HEK293 (cell line): ENCODE results near the gene CPEB3.

Source experiments
- CTCF ChIA-PET: fragments of 350-600 bp; formaldehyde crosslinking; extraction: SDS; loops from one replicate; lab custom pipeline; 2021; ENCODE audit warnings: antibody characterized with exemption; lab: Yijun Ruan, JAX
- POLR2A ChIA-PET: fragments of 300-600 bp; formaldehyde crosslinking; extraction: SDS; loops from one replicate; lab custom pipeline; 2020; ENCODE audit warnings: antibody characterized with exemption, inconsistent platforms; lab: Yijun Ruan, JAX
- H3K27ac ChIP-seq: fragments of 200-500 bp; sonication (Bioruptor generic); 2 replicates; pipeline ENCODE4 v1.5.1; 2014; ENCODE audit warnings: low read depth, low read length, control low read depth, inconsistent platforms; ENCODE audit errors: extremely low read depth
- H3K36me3 ChIP-seq, 2 experiments: fragments of 200-500 bp in 1 of 2; sonication (Bioruptor generic) in 1 of 2; 1 replicate in 1 of 2; 2 replicates in 1 of 2; pipeline ENCODE4 v1.5.1; 2014 to 2017; ENCODE audit warnings: inconsistent platforms in 2 of 2, low read length in 2 of 2; ENCODE audit not compliant: control insufficient read depth in 2 of 2, insufficient read depth in 1 of 2
- H3K4me1 ChIP-seq: fragments of 200-500 bp; sonication (Bioruptor generic); 2 replicates; pipeline ENCODE4 v1.5.1; 2014; ENCODE audit warnings: mild to moderate bottlenecking, low read length, inconsistent platforms; ENCODE audit not compliant: control insufficient read depth, insufficient read depth
- H3K4me3 ChIP-seq: 2 replicates; pipeline ENCODE4 v1.5.1; 2011; ENCODE audit warnings: low read depth, mild to moderate bottlenecking, control low read depth, low read length, moderate library complexity
- H3K9me3 ChIP-seq: fragments of 200-500 bp; sonication (Bioruptor generic); 2 replicates; pipeline ENCODE4 v1.5.1; 2014; ENCODE audit warnings: low read depth, low read length, inconsistent platforms; ENCODE audit not compliant: control insufficient read depth, insufficient read depth
- BCL11A ChIP-seq: fragments of 450-650 bp; formaldehyde crosslinking; IDR thresholded peaks from 2 replicates; pipeline ENCODE4 v1.5.1; 2016; ENCODE audit warnings: low read depth, missing biosample characterization, missing genetic modification characterization
- HOXA7 ChIP-seq: sonication (generic); formaldehyde crosslinking; IDR thresholded peaks from 2 replicates; pipeline ENCODE4 v1.8.1; 2022; ENCODE audit warnings: missing genetic modification reagents, borderline replicate concordance
- IKZF3 ChIP-seq: fragments of 450-650 bp; IDR thresholded peaks from 2 replicates; pipeline ENCODE4 v1.5.0; 2018; ENCODE audit warnings: missing biosample characterization, mild to moderate bottlenecking, missing genetic modification characterization, moderate library complexity
- KLF16 ChIP-seq: fragments of 450-650 bp; formaldehyde crosslinking; IDR thresholded peaks from 2 replicates; pipeline ENCODE4 v1.5.1; 2017; ENCODE audit warnings: missing biosample characterization, missing genetic modification characterization
- ZBTB10 ChIP-seq: fragments of 450-650 bp; formaldehyde crosslinking; IDR thresholded peaks from 2 replicates; pipeline ENCODE4 v1.5.1; 2016; ENCODE audit warnings: missing biosample characterization, missing genetic modification characterization
- ZBTB7A ChIP-seq: fragments of 450-650 bp; formaldehyde crosslinking; IDR thresholded peaks from 2 replicates; pipeline ENCODE4 v1.5.1; 2016; ENCODE audit warnings: low read depth, missing biosample characterization, missing genetic modification characterization
- ZBTB8A ChIP-seq: fragments of 450-650 bp; formaldehyde crosslinking; IDR thresholded peaks from 2 replicates; pipeline ENCODE4 v1.5.1; 2016; ENCODE audit warnings: missing biosample characterization, missing genetic modification characterization
- ZFP3 ChIP-seq: fragments of 450-650 bp; formaldehyde crosslinking; IDR thresholded peaks from 2 replicates; pipeline ENCODE4 v1.5.1; 2016; ENCODE audit warnings: low read depth, missing biosample characterization, missing genetic modification characterization
- ZFP37 ChIP-seq: fragments of 450-650 bp; formaldehyde crosslinking; IDR thresholded peaks from 2 replicates; pipeline ENCODE4 v1.5.1; 2016; ENCODE audit warnings: missing biosample characterization, missing genetic modification characterization
- ZNF133 ChIP-seq: fragments of 450-650 bp; formaldehyde crosslinking; IDR thresholded peaks from 2 replicates; pipeline ENCODE4 v1.5.1; 2016; ENCODE audit warnings: missing biosample characterization, missing genetic modification characterization
- ZNF2 ChIP-seq: fragments of 450-650 bp; formaldehyde crosslinking; IDR thresholded peaks from 2 replicates; pipeline ENCODE4 v1.5.1; 2016; ENCODE audit warnings: missing biosample characterization, missing genetic modification characterization
- ZNF335 ChIP-seq: fragments of 450-650 bp; formaldehyde crosslinking; conservative IDR thresholded peaks from 2 replicates; pipeline ENCODE4 v1.5.1; 2016; ENCODE audit warnings: missing biosample characterization, missing genetic modification characterization
- ZNF404 ChIP-seq: fragments of 450-650 bp; formaldehyde crosslinking; IDR thresholded peaks from 2 replicates; pipeline ENCODE4 v1.5.1; 2017; ENCODE audit warnings: missing biosample characterization, missing genetic modification characterization
- ZNF426 ChIP-seq: fragments of 450-650 bp; formaldehyde crosslinking; IDR thresholded peaks from 2 replicates; pipeline ENCODE4 v1.5.1; 2017; ENCODE audit warnings: missing biosample characterization, missing genetic modification characterization, mild to moderate bottlenecking, inconsistent platforms, moderate library complexity
- ZNF449 ChIP-seq: fragments of 450-650 bp; formaldehyde crosslinking; IDR thresholded peaks from 2 replicates; pipeline ENCODE4 v1.5.1; 2017; ENCODE audit warnings: missing biosample characterization, mild to moderate bottlenecking, missing genetic modification characterization, moderate library complexity
- ZNF501 ChIP-seq: fragments of 450-650 bp; formaldehyde crosslinking; IDR thresholded peaks from 2 replicates; pipeline ENCODE4 v1.5.1; 2016; ENCODE audit warnings: missing biosample characterization, missing genetic modification characterization
- ZNF510 ChIP-seq: fragments of 450-650 bp; formaldehyde crosslinking; IDR thresholded peaks from 2 replicates; pipeline ENCODE4 v1.5.1; 2018; ENCODE audit warnings: mild to moderate bottlenecking, missing genetic modification characterization, missing biosample characterization; ENCODE audit not compliant: insufficient replicate concordance
- ZNF600 ChIP-seq: fragments of 450-650 bp; formaldehyde crosslinking; IDR thresholded peaks from 2 replicates; pipeline ENCODE4 v1.5.1; 2016; ENCODE audit warnings: missing biosample characterization, missing genetic modification characterization
- ZNF654 ChIP-seq: fragments of 450-650 bp; formaldehyde crosslinking; IDR thresholded peaks from 2 replicates; pipeline ENCODE4 v1.5.1; 2016; ENCODE audit warnings: low read depth, missing biosample characterization, missing genetic modification characterization
- ZNF785 ChIP-seq: fragments of 450-650 bp; formaldehyde crosslinking; IDR thresholded peaks from 2 replicates; pipeline ENCODE4 v1.5.1; 2016; ENCODE audit warnings: missing biosample characterization, missing genetic modification characterization
- ZNF843 ChIP-seq: fragments of 450-650 bp; formaldehyde crosslinking; IDR thresholded peaks from 2 replicates; pipeline ENCODE4 v1.5.1; 2016; ENCODE audit warnings: missing biosample characterization, missing genetic modification characterization
- ZSCAN16 ChIP-seq: fragments of 450-650 bp; formaldehyde crosslinking; IDR thresholded peaks from 2 replicates; pipeline ENCODE4 v1.5.1; 2016; ENCODE audit warnings: missing biosample characterization, missing genetic modification characterization
- TF ChIP-seq, protein P1 (sequence below): fragments of 450-650 bp; formaldehyde crosslinking; IDR thresholded peaks from 2 replicates; pipeline ENCODE4 v1.5.1; 2016; ENCODE audit warnings: missing biosample characterization, missing genetic modification characterization

CPEB3 gene

GRCh38 chr10:92274071-92274470 lies 16.8 kb downstream of the CPEB3 start:
- POLR2A ChIA-PET = interaction anchor here (1.3 kb wide), 1 partner anchor 16 kb away, joined by 3 read pairs; no protein-coding TSS in a partner anchor
- TF ChIP-seq ZNF510 (tag by site-specific recombination) (no peak), ZBTB10 (no peak)
- CTCF ChIA-PET = no interaction called here
- H3K27ac ChIP-seq = no peak overlapping the region
- no peak overlapping the region for H3K4me3 ChIP-seq
- H3K4me1 ChIP-seq = no peaks in the 10 kb centered on the region
- H3K36me3 ChIP-seq = no peaks in the 10 kb centered on the region
- no peaks in the 10 kb centered on the region for H3K9me3 ChIP-seq

DNA sequence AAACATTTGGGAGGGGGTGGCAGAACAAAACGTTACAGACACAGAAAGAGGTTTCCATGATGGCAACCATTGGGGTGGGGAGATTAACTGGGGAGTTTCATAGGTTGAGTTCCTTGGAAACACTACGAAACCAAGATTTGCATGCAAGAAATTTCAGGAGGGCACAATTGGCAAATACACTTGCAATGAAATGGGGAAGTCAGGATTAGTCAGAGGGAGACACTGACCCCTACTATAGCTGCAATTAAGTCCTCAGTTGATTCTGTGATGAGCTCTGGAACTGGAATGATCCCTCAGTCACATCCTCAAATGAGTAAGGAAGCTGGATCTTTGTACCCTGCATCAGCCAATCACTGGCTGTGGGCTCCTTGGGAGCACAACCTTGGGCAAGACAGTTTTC lies 22.1 kb downstream of the CPEB3 start:
- H3K4me3 ChIP-seq = no peak overlapping the region
- POLR2A ChIA-PET = no interaction called here

GRCh38 chr10:92267343-92267742 lies 23.5 kb downstream of the CPEB3 start:
- ChIA-PET CTCF (interaction anchor here (1.6 kb wide), 1 partner anchor 179 kb away, joined by 4 read pairs; no protein-coding TSS in a partner anchor), POLR2A (interaction anchor here (0.5 kb wide), 1 partner anchor 8 kb away, joined by 7 read pairs; no protein-coding TSS in a partner anchor)

More for the DNA sequence above, 22.1 kb downstream of the CPEB3 start:
- Histone ChIP-seq H3K36me3 (no peaks in the 10 kb centered on the region), H3K4me1 (peaks cover 3% of the 10 kb centered on the region; the same call in 1 of the 2 replicates), H3K27ac (no peak overlapping the region), H3K9me3 (no peaks in the 10 kb centered on the region)
- no peak for TF ChIP-seq ZNF2
- no peak for TF ChIP-seq ZNF501 (tag by site-specific recombination)
- TF ChIP-seq HOXA7 (CRISPR knock-in tag) = no peak
- no peak for TF ChIP-seq ZBTB8A (tag by site-specific recombination)
- TF ChIP-seq, protein P1, sequence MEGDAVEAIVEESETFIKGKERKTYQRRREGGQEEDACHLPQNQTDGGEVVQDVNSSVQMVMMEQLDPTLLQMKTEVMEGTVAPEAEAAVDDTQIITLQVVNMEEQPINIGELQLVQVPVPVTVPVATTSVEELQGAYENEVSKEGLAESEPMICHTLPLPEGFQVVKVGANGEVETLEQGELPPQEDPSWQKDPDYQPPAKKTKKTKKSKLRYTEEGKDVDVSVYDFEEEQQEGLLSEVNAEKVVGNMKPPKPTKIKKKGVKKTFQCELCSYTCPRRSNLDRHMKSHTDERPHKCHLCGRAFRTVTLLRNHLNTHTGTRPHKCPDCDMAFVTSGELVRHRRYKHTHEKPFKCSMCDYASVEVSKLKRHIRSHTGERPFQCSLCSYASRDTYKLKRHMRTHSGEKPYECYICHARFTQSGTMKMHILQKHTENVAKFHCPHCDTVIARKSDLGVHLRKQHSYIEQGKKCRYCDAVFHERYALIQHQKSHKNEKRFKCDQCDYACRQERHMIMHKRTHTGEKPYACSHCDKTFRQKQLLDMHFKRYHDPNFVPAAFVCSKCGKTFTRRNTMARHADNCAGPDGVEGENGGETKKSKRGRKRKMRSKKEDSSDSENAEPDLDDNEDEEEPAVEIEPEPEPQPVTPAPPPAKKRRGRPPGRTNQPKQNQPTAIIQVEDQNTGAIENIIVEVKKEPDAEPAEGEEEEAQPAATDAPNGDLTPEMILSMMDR (tag by site-specific recombination) = no peak
- TF ChIP-seq KLF16 = no peak
- no peak for TF ChIP-seq BCL11A (tag by site-specific recombination)
- CTCF ChIA-PET = no interaction called here

GRCh38 chr10:92265687-92266258 lies 25.1 kb downstream of the CPEB3 start:
- Histone ChIP-seq H3K36me3 (no peaks in the 10 kb centered on the region), H3K27ac (no peak overlapping the region), H3K4me3 (no peak overlapping the region), H3K9me3 (no peaks in the 10 kb centered on the region), H3K4me1 (peaks cover 3% of the 10 kb centered on the region; the same call in 1 of the 2 replicates)
- POLR2A ChIA-PET = no interaction called here
- TF ChIP-seq ZNF600 (tag by site-specific recombination) = no peak
- TF ChIP-seq ZNF785 (tag by site-specific recombination) = no peak
- TF ChIP-seq ZNF449 (tag by site-specific recombination) = no peak
- no peak for TF ChIP-seq ZSCAN16 (tag by site-specific recombination)
- TF ChIP-seq ZNF335 (tag by site-specific recombination) = no peak
- no peak for TF ChIP-seq IKZF3 (tag by site-specific recombination)
- TF ChIP-seq ZBTB7A (tag by site-specific recombination) = no peak
- TF ChIP-seq ZNF404 = no peak
- TF ChIP-seq ZNF843 = no peak
- CTCF ChIA-PET = interaction anchor here (0.7 kb wide), 1 partner anchor 143 kb away, joined by 4 read pairs; no protein-coding TSS in a partner anchor

More at GRCh38 chr10:92267343-92267742, 23.5 kb downstream of the CPEB3 start:
- Histone ChIP-seq H3K4me1 (peaks cover 3% of the 10 kb centered on the region; the same call in 1 of the 2 replicates), H3K27ac (no peak overlapping the region), H3K4me3 (no peak overlapping the region), H3K9me3 (no peaks in the 10 kb centered on the region), H3K36me3 (no peaks in the 10 kb centered on the region)
- TF ChIP-seq ZNF426 (no peak), ZNF133 (tag by site-specific recombination) (no peak), ZFP3 (tag by site-specific recombination) (no peak), ZNF654 (no peak), ZFP37 (no peak)
